Thyroid gland (tissue), 4 donors: ENCODE data around the gene FOXO1. TPM values are rescaled to one million over a fixed set of nuclear protein-coding genes. Genes with fewer than 3 reads are reported as not detected.
A peak's percentile ranks its signal among the peaks of the same experiment; 100 is the strongest.

ENCODE experiments used
- DNase-seq, 2 donors: peaks; one replicate each; pipeline ENCODE4 v3.0.0-alpha.2; 2019
- H3K27ac ChIP-seq, 3 donors: fragments of 200-600 bp; sonication (generic); 1 replicate in 2 of 3; 2 replicates in 1 of 3; pipeline ENCODE4 v1.5.1; 2016 to 2019; ENCODE audit warnings: mild to moderate bottlenecking in 1 of 3, moderate library complexity in 1 of 3
- H3K27me3 ChIP-seq: fragments of 200-600 bp; sonication (generic); one replicate; pipeline ENCODE4 v1.5.1; 2019
- H3K36me3 ChIP-seq, 2 donors: fragments of 200-600 bp; sonication (generic); one replicate each; pipeline ENCODE4 v1.5.1; 2016 to 2019
- H3K4me1 ChIP-seq, 2 donors: fragments of 200-600 bp; sonication (generic); one replicate each; pipeline ENCODE4 v1.5.1; 2017 to 2019
- H3K4me3 ChIP-seq, 3 donors: fragments of 200-600 bp; sonication (generic); replicated peaks in 1 of 3; 1 replicate in 2 of 3; 2 replicates in 1 of 3; pipeline ENCODE4 v1.5.1; 2016; ENCODE audit warnings: mild to moderate bottlenecking in 1 of 3
- H3K9me3 ChIP-seq: fragments of 200-600 bp; sonication (generic); one replicate; pipeline ENCODE4 v1.5.1; 2017
- POLR2A ChIP-seq, 2 donors: fragments of 450-650 bp; IDR thresholded peaks; one replicate each; pipeline ENCODE4 v1.6.1; 2017; ENCODE audit warnings: antibody characterized with exemption in 2 of 2, mild to moderate bottlenecking in 2 of 2, moderate library complexity in 1 of 2
- WGBS, 2 donors: methylation state at CpG; one replicate each; pipeline ENCODE4 v1.1.5; 2017; 5-methylcytosine and 5-hydroxymethylcytosine counted together
- intact Hi-C: fragments of 100-400 bp; cut with DNase I; formaldehyde crosslinking; loops from one replicate; pipeline ENCODE4 v1.15.1; 2023
- total RNA-seq, 4 donors: library from RNA; depleted of rRNA; stranded (reverse); fragments of >200 nt; gene quantifications; one replicate each; pipeline ENCODE4 v1.2.3, GENCODE V29; 2016
- TF ChIP-seq, protein P1 (sequence below), 6 experiments: fragments of 200-600 bp in 3 of 6; fragments of 450-650 bp in 3 of 6; sonication (generic) in 3 of 6; IDR thresholded peaks; one replicate each; pipeline ENCODE4 v1.5.1; 2016 to 2019; ENCODE audit warnings: antibody characterized with exemption in 6 of 6, mild to moderate bottlenecking in 2 of 6, inconsistent platforms in 1 of 6, moderate library complexity in 1 of 6

FOXO1 gene
- total RNA-seq, 4 donors from 2014 or later: 65.2 to 92.9 (median 70.0) TPM

DNA sequence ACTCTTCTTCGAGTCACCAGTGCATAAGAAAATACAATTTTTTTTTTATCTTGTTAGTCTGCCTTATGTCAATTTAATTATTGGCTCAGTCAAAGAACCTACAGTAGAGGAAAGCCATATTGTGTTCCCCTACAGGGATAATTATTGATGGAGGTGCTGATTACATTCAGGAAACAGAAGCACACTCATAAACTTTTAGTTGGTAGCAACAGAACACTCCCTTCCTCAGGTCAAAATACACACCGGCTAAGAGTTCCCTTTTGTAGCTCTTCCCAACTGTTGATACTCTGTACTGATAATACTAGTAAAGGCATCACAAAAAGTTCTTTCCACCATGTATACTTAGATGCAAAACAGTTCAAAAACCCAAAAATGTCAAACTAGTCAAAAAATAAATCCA is 18.4 kb downstream of the FOXO1 start:
- H3K27me3 ChIP-seq: no peaks in the 10 kb centered on the region
- intact Hi-C loops: no loop called here
- no peaks in the 10 kb centered on the region for H3K9me3 ChIP-seq
- TF ChIP-seq POLR2A (IDR thresholded peaks at IDR 0.05): no peak
- TF ChIP-seq, protein P1, sequence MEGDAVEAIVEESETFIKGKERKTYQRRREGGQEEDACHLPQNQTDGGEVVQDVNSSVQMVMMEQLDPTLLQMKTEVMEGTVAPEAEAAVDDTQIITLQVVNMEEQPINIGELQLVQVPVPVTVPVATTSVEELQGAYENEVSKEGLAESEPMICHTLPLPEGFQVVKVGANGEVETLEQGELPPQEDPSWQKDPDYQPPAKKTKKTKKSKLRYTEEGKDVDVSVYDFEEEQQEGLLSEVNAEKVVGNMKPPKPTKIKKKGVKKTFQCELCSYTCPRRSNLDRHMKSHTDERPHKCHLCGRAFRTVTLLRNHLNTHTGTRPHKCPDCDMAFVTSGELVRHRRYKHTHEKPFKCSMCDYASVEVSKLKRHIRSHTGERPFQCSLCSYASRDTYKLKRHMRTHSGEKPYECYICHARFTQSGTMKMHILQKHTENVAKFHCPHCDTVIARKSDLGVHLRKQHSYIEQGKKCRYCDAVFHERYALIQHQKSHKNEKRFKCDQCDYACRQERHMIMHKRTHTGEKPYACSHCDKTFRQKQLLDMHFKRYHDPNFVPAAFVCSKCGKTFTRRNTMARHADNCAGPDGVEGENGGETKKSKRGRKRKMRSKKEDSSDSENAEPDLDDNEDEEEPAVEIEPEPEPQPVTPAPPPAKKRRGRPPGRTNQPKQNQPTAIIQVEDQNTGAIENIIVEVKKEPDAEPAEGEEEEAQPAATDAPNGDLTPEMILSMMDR (IDR thresholded peaks at IDR 0.05): no peak
- no peak overlapping the region for H3K4me3 ChIP-seq
- DNase-seq: no peak
- 57 to 67% methylated on average over 2 of the region's 2 CpGs for WGBS, 2 donors
- H3K36me3 ChIP-seq: no peaks in the 10 kb centered on the region
- H3K27ac ChIP-seq: peak overlapping the region in 1 of 3 donors; percentile 1
- peaks cover 76 to 78% of the 10 kb centered on the region in 2 donors for H3K4me1 ChIP-seq

DNA sequence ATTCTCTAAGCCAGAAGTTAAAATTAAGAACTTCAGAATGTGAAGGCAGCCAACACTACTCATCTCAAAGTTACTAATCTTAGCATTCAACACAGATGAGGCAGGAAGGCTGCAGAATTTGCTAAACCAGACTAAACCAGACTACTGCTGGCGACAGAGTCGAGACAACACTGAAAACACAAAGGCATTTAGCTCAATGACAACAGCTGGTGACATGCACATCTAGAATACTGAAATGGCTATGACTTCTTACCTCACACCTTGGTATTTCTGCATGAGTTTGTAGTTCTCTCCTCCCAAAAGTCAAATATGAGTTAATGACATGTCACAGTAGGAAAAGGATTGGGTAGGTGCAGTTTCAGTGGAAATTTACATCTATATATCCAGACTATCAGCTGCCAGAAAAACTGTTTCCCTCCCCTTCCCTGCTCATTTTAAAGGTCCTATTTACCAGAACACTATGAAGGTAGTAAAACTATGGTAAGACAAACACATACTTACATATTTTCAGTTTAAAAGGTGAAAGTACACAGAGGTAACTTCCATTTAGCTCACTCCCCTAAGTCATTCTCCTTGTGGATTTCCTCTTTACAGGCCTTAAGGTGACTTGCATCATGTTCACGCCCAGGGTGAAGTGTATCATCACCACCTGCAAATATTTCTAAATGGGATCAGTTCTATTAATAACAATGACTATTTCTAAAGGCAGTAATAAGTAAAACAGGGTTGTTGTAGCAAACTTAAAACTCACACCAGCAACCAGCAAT is 21.4 kb downstream of the FOXO1 start:
- H3K9me3 ChIP-seq: no peaks in the 10 kb centered on the region
- H3K27me3 ChIP-seq: no peaks in the 10 kb centered on the region
- intact Hi-C loops: no loop called here
- no peak for TF ChIP-seq POLR2A (IDR thresholded peaks at IDR 0.05)
- TF ChIP-seq, protein P1 (IDR thresholded peaks at IDR 0.05): no peak
- peaks cover 66 to 67% of the 10 kb centered on the region in 2 donors for H3K4me1 ChIP-seq
- DNase-seq: peak in 1 of 2 donors; percentile 36
- no peak overlapping the region for H3K4me3 ChIP-seq
- no peaks in the 10 kb centered on the region for H3K36me3 ChIP-seq
- H3K27ac ChIP-seq: peak overlapping the region; percentile 20 to 55 (median 43)
- 37 to 52% methylated on average over 3 of the region's 3 CpGs for WGBS, 2 donors

DNA sequence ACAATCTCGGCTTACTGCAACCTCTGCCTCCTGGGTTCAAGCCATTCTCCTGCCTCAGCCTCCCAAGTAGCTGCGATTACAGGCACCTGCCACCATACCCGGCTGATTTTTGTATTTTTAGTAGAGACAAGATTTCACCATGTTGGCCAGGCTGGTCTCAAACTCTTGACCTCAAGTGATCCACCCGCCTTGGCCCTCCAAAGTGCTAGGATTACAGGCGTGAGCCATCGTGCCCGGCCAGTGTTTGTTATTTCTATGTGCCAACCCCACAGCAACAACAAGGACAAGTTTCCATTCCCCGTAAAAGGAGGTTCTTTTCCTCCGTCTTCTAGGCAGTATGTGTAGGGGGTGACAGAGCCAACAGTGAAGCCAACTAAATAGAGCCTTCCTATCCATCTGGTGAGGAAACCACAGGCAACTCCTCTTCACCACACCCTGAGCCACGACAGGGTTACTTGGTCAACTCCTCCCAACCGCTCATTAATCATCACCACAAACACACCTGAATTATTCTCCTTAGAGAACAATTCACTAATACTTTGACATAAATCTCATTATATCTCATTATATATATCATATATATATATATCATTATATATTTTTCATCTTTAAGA is 25.5 kb downstream of the FOXO1 start:
- Histone ChIP-seq H3K4me3 (no peak overlapping the region), H3K36me3 (no peaks in the 10 kb centered on the region), H3K27me3 (no peaks in the 10 kb centered on the region), H3K4me1 (peaks cover 55 to 68% of the 10 kb centered on the region in 2 donors), H3K9me3 (no peaks in the 10 kb centered on the region), H3K27ac (no peak overlapping the region)
- no peak for DNase-seq
- intact Hi-C loops: no loop called here
- 91% methylated on average over 11 of the region's 11 CpGs for WGBS, 2 donors
- TF ChIP-seq, protein P1 (IDR thresholded peaks at IDR 0.05): no peak
- TF ChIP-seq POLR2A (IDR thresholded peaks at IDR 0.05): no peak

DNA sequence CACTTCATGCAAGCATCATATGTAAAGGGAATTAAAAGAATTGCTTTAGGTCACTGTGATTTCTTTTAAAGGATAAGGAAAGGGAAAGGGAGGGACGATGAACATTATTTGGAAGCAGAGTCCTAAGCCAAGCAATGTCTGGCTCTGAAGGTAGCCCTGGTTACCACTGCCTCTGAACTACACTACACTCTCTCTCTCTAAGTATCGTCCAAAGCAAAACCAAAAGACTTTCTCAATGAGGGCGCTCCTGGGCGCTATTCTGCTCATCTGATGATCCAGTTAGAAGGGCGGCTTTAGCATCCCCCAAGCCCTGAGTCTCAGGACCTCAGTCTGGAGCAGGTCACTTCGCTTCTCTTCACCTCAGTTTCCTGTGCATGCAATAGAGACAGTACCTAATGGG is 26.2 kb downstream of the FOXO1 start:
- intact Hi-C loops: no loop called here
- no peaks in the 10 kb centered on the region for H3K36me3 ChIP-seq
- no peaks in the 10 kb centered on the region for H3K27me3 ChIP-seq
- no peaks in the 10 kb centered on the region for H3K9me3 ChIP-seq
- H3K27ac ChIP-seq: peak overlapping the region in 2 of 3 donors; percentile 7 to 32
- 76 to 81% methylated on average over 6 of the region's 6 CpGs for WGBS, 2 donors
- peaks cover 56 to 68% of the 10 kb centered on the region in 2 donors for H3K4me1 ChIP-seq
- H3K4me3 ChIP-seq: no peak overlapping the region
- DNase-seq: peak in 1 of 2 donors; percentile 28
- TF ChIP-seq, protein P1 (IDR thresholded peaks at IDR 0.05): no peak
- TF ChIP-seq POLR2A (IDR thresholded peaks at IDR 0.05): no peak

DNA sequence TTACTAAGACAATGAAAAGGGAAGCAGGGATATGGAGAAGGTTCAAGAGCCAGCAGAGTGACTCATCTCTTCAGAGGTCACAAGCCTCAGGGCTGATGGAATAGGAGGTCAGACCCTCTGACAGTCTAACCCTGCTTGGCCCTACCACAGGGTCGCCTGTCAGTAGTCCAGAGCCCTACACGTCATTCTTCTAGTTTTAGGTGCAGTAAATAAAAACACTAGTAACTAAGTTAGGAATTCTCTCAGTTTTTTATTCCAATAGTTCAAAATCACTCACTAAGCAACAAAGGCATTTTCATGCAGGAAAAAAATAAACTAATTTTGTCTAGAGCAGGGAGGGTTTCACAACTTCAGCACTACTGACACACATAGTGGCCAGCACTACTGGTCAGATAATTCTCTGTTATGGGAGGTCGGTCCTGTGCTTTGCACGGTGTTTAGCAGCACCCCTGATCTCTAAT is 27.2 kb downstream of the FOXO1 start:
- H3K4me1 ChIP-seq: peaks cover 49 to 68% of the 10 kb centered on the region in 2 donors
- WGBS, 2 donors: 59 to 67% methylated on average over 4 of the region's 4 CpGs
- no peaks in the 10 kb centered on the region for H3K27me3 ChIP-seq
- intact Hi-C loops: no loop called here
- peak overlapping the region in 2 of 3 donors; percentile 32 to 35 for H3K27ac ChIP-seq
- DNase-seq: no peak
- no peaks in the 10 kb centered on the region for H3K36me3 ChIP-seq
- TF ChIP-seq POLR2A (IDR thresholded peaks at IDR 0.05): no peak
- TF ChIP-seq, protein P1 (IDR thresholded peaks at IDR 0.05): no peak
- no peaks in the 10 kb centered on the region for H3K9me3 ChIP-seq
- no peak overlapping the region for H3K4me3 ChIP-seq
